Myometrial cell (primary cell): Measurements from ENCODE around the gene CES1. TPM values are rescaled to one million over a fixed set of nuclear protein-coding genes. Genes with fewer than 3 reads are reported as not detected.

ENCODE experiments used
- total RNA-seq: library from RNA; depleted of rRNA; stranded (reverse); fragments of >200 nt; gene quantifications from 2 replicates; pipeline ENCODE4 v1.2.3, GENCODE V29; 2015

The CES1 gene
- 0.58 and 0.71 TPM in 2 replicates for total RNA-seq

GRCh38 chr16:55832773-55833691 lies at the start of gene CES1:
Gene CES1 (minus strand): TSS chr16:55833096. CDS start chr16:55833055, 41 bp downstream.

GRCh38 chr16:55875273-55875672 lies 42.4 kb upstream of the CES1 start, which contains the start of gene CES5A:
Gene CES5A (minus strand): TSS chr16:55875373. CDS start chr16:55875221, 152 bp downstream.

Other genes starting within 250 kb of the CES1 start
- gene SLC6A2, start 177.1 kb downstream of the CES1 start, total RNA-seq: not detected in 2 replicates
- not detected in 2 replicates for gene CES5A, start 42.3 kb upstream of the CES1 start, total RNA-seq